Heart left ventricle (tissue), 16 donors: ENCODE results near the gene HIVEP1. TPM values are rescaled to one million over a fixed set of nuclear protein-coding genes. Genes with fewer than 3 reads are reported as not detected.

Source experiments
- ATAC-seq, 4 donors: fragments of 200-7000 bp; cut with Tn5 transposase; one replicate each; pipeline ENCODE4 v1.9.1; 2020 to 2022; ENCODE audit warnings: moderate library complexity in 4 of 4, mild to moderate bottlenecking in 3 of 4, moderate number of reproducible peaks in 1 of 4
- DNase-seq, 5 donors: peaks; one replicate each; pipeline ENCODE4 v3.0.0-alpha.2; 2020
- H3K27ac ChIP-seq, 12 donors: fragments of 200-600 bp; sonication (generic) in 4 of 12; one replicate each; pipeline versions ENCODE4 v1.5.0 to v1.8.0; 2016 to 2022; ENCODE audit warnings: mild to moderate bottlenecking in 2 of 12
- H3K27me3 ChIP-seq, 9 donors: fragments of 200-600 bp; sonication (generic) in 2 of 9; one replicate each; pipeline versions ENCODE4 v1.5.1 to v1.8.0; 2016 to 2022; ENCODE audit warnings: mild to moderate bottlenecking in 3 of 9
- H3K36me3 ChIP-seq, 9 donors: fragments of 200-600 bp; sonication (generic) in 2 of 9; one replicate each; pipeline versions ENCODE4 v1.5.0 to v1.8.0; 2018 to 2022; ENCODE audit warnings: mild to moderate bottlenecking in 2 of 9
- H3K4me1 ChIP-seq, 12 donors: fragments of 200-600 bp; sonication (generic) in 4 of 12; one replicate each; pipeline versions ENCODE4 v1.5.0 to v1.8.0; 2016 to 2022; ENCODE audit warnings: mild to moderate bottlenecking in 3 of 12
- H3K4me3 ChIP-seq, 12 donors: fragments of 200-600 bp; sonication (generic) in 4 of 12; one replicate each; pipeline versions ENCODE4 v1.5.0 to v1.8.0; 2017 to 2022; ENCODE audit warnings: mild to moderate bottlenecking in 9 of 12, moderate library complexity in 4 of 12
- H3K9me3 ChIP-seq, 12 donors: fragments of 200-600 bp; sonication (generic) in 4 of 12; one replicate each; pipeline versions ENCODE4 v1.5.0 to v1.8.0; 2016 to 2022; ENCODE audit warnings: mild to moderate bottlenecking in 1 of 12
- POLR2A ChIP-seq, 2 donors: fragments of 450-650 bp; IDR thresholded peaks; one replicate each; pipeline ENCODE4 v1.6.1; 2017; ENCODE audit warnings: antibody characterized with exemption in 2 of 2, mild to moderate bottlenecking in 2 of 2, moderate library complexity in 2 of 2
- WGBS, 4 donors: extraction: QIAGEN DNeasy Blood & Tissue Kit in 2 of 4; methylation state at CpG; one replicate each; pipeline versions ENCODE4 v1.1.5 to v1.1.7; 2013 to 2018; 5-methylcytosine and 5-hydroxymethylcytosine counted together
- intact Hi-C, 10 donors: fragments of 100-400 bp; cut with DNase I; formaldehyde crosslinking; loops; one replicate each; pipeline versions ENCODE4 v1.11.1 to v1.14.2; 2022
- polyA plus RNA-seq, 2 donors: library from polyadenylated mRNA; stranded (reverse); fragments of 200-250 nt; gene quantifications; one replicate each; pipeline ENCODE4 v1.2.3, GENCODE V29; 2013
- total RNA-seq, 9 donors: library from RNA; depleted of rRNA in 2 of 9; stranded (reverse); fragments of >200 nt in 2 of 9; fragmentation: NEBNext Ultra II Directional in 3 of 9; extraction: Animal tissue kit (Norgen Biotek cat#: 25700) in 3 of 9; gene quantifications; one replicate each; pipeline versions ENCODE4 v1.1.0 to v1.2.4, GENCODE V29; 2016 to 2023
- TF ChIP-seq, protein P1 (sequence below), 12 donors: fragments of 200-600 bp; sonication (generic) in 4 of 12; IDR thresholded peaks; one replicate each; pipeline versions ENCODE4 v1.5.0 to v1.8.0; 2018 to 2022; ENCODE audit warnings: antibody characterized with exemption in 12 of 12, mild to moderate bottlenecking in 5 of 12
- donor health status: ischemic (EF 13 %, LVEDD 7.1; RV severe dilation, severe dysfunction).
- donor health status: healthy with polysubstance abuse.
- donor health status: DM: no; HTN: yes; CAD: no.
- donor health status: DM: no; HTN: no; CAD: no.
- donor health status: ischemic (EF 25% LVEDD 6.9; RV normal size, moderate dysfunction).
- donor health status: ischemic (EF 25% LVEDD 5.7; RV mildly dilated, moderate dysfunction).
- donor health status: healthy.
- donor health status: DM: yes; HTN: yes; CAD: no.
- donor health status: ischemic (EF 35%, LVEDD 5.7; RV mildly dilated, moderate dysfunction).
- donor health status: nonischemic (EF 11% LVEDD 7.7; RV severe dilation, severe dysfunction).
- donor health status: DM: yes; HTN: yes; CAD: no.
- donor health status: PGD.
- donor health status: ischemic (EF 29% LVEDD 5.4; RV normal size, mild dysfunction).
- donor health status: nonischemic (EF 23%, LVEDD 6.1; RV moderate dilation, normal function).

Gene HIVEP1
- total and polyA plus RNA-seq, 11 donors: 3.5 to 22.8 (median 12.5) TPM

DNA sequence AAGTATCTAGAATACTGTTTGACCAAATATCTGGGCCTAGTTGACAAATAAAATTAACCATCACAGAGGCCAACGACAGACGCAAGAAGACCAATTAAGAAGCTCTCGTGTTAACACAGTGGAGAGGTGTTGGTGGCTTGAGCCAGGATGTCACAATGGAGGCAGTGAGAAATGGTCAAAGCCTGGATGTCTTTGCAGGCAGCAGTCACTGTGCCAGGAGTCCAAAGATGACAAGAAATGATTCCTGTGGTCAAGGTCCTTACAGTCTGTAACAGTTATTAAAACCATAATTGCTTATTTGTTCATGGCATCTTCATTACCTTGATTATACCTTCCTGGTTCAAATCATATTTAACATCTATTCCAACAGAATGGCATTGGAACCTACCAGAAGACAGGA, 186.7 kb downstream of the HIVEP1 start:
- no peaks in the 10 kb centered on the region for H3K36me3 ChIP-seq
- intact Hi-C loops: no loop called here
- ATAC-seq (no peak), DNase-seq (no peak)
- WGBS, 4 donors: 91 to 96% (median 95%) methylated on average over 3 of the region's 3 CpGs
- H3K4me3 ChIP-seq: no peak overlapping the region
- H3K9me3 ChIP-seq: no peaks in the 10 kb centered on the region
- no peaks in the 10 kb centered on the region for H3K4me1 ChIP-seq
- peaks cover 0 to 3% (median 0%) of the 10 kb centered on the region in 9 donors for H3K27me3 ChIP-seq
- TF ChIP-seq, protein P1, sequence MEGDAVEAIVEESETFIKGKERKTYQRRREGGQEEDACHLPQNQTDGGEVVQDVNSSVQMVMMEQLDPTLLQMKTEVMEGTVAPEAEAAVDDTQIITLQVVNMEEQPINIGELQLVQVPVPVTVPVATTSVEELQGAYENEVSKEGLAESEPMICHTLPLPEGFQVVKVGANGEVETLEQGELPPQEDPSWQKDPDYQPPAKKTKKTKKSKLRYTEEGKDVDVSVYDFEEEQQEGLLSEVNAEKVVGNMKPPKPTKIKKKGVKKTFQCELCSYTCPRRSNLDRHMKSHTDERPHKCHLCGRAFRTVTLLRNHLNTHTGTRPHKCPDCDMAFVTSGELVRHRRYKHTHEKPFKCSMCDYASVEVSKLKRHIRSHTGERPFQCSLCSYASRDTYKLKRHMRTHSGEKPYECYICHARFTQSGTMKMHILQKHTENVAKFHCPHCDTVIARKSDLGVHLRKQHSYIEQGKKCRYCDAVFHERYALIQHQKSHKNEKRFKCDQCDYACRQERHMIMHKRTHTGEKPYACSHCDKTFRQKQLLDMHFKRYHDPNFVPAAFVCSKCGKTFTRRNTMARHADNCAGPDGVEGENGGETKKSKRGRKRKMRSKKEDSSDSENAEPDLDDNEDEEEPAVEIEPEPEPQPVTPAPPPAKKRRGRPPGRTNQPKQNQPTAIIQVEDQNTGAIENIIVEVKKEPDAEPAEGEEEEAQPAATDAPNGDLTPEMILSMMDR (IDR thresholded peaks at IDR 0.05): no peak
- TF ChIP-seq POLR2A (IDR thresholded peaks at IDR 0.05): no peak
- no peak overlapping the region for H3K27ac ChIP-seq

DNA sequence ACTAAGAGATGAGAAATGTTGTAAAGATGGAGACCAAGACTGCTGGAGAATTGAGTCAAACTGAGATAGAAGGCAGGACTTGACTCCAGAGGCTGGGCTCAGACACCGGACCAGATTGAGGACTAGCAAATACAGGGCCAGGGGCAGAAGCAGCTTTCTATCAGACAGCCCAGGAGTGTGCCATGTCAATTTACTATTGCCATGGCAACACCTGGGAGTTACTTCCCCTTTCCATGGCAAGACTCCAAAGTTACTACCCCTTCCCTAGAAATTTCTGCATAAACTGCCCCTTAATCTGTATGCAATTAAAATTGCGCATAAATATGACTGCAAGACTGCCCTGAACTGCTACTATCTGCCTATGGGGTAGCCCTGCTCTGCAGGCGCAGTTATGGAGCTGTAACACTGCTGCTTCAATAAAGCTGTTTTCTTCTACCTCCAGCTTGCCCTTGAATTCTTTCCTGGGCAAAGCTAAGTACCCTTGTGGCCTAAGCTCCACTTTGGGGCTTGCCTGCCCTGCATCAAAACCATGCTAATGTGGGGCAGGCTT, 188.0 kb downstream of the HIVEP1 start:
- no peaks in the 10 kb centered on the region for H3K4me1 ChIP-seq
- no peak overlapping the region for H3K4me3 ChIP-seq
- no peak for ATAC-seq
- H3K9me3 ChIP-seq: no peaks in the 10 kb centered on the region
- 91 to 97% (median 95%) methylated on average over 3 of the region's 3 CpGs for WGBS, 4 donors
- peaks cover 0 to 3% (median 0%) of the 10 kb centered on the region in 9 donors for H3K27me3 ChIP-seq
- TF ChIP-seq POLR2A (IDR thresholded peaks at IDR 0.05): no peak
- TF ChIP-seq, protein P1 (IDR thresholded peaks at IDR 0.05): no peak
- no peak for DNase-seq
- intact Hi-C loops: no loop called here
- H3K36me3 ChIP-seq: no peaks in the 10 kb centered on the region
- H3K27ac ChIP-seq: no peak overlapping the region

- no peaks in the 10 kb centered on the region for H3K36me3 ChIP-seq
- WGBS, 4 donors: 0 to 85% (median 19%) methylated on average over 1 of the region's 1 CpG
- intact Hi-C loops: no loop called here
- no peaks in the 10 kb centered on the region for H3K9me3 ChIP-seq
- H3K4me3 ChIP-seq: no peak overlapping the region
- DNase-seq (no peak), ATAC-seq (no peak)
- no peaks in the 10 kb centered on the region for H3K4me1 ChIP-seq
- TF ChIP-seq POLR2A (IDR thresholded peaks at IDR 0.05): no peak
- TF ChIP-seq, protein P1 (IDR thresholded peaks at IDR 0.05): no peak
- H3K27ac ChIP-seq: no peak overlapping the region
- H3K27me3 ChIP-seq: peaks cover 0 to 3% (median 0%) of the 10 kb centered on the region in 9 donors
Measured at GRCh38 chr6:12200761-12201160, 188.6 kb downstream of the HIVEP1 start.

DNA sequence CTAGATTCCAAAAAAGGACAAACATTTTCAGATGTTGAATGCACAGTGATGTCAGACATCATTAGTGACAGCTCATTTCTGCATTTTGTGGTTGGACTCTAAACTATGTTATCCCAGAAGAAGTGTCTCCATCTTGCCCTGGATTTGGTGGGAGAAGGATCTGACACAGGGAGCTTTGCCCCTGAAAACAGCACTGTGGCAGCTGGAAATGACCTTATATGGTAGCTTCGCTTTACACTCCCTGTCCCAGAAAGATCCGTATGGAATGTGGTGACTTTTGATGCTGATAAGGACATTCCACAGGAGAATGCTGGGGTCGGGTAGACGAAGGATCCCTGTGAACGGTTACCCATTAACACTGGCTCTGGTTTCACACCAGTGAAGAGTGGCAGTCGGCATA, 190.9 kb downstream of the HIVEP1 start:
- Histone ChIP-seq H3K27me3 (peaks cover 0 to 3% (median 0%) of the 10 kb centered on the region in 9 donors), H3K27ac (no peak overlapping the region), H3K4me1 (no peaks in the 10 kb centered on the region), H3K4me3 (no peak overlapping the region), H3K36me3 (no peaks in the 10 kb centered on the region), H3K9me3 (no peaks in the 10 kb centered on the region)
- TF ChIP-seq POLR2A (IDR thresholded peaks at IDR 0.05): no peak
- TF ChIP-seq, protein P1 (IDR thresholded peaks at IDR 0.05): no peak
- intact Hi-C loops: no loop called here
- ATAC-seq (no peak), DNase-seq (no peak)
- 43 to 53% (median 48%) methylated on average over 6 of the region's 6 CpGs for WGBS, 4 donors
